ENCODE data around the gene GTF2H2C_2.
"Not testable (repeated sequence)": the region's sequence is repeated elsewhere in the genome, so short reads cannot be mapped to it uniquely, and the experiment has no call there.

- not testable (repeated sequence) for TF ChIP-seq CTCF, POLR2A (IDR thresholded peaks at IDR 0.05)
These were observed 6.2 kb downstream of the GTF2H2C_2 start for GRCh38 chr5:70421322-70421721.
